ENCODE data around the gene OR12D1. TPM values are rescaled to one million over a fixed set of nuclear protein-coding genes. Genes with fewer than 3 reads are reported as not detected.
"Not testable (repeated sequence)": the region's sequence is repeated elsewhere in the genome, so short reads cannot be mapped to it uniquely, and the experiment has no call there.

OR12D1 gene
- not detected for polyA plus RNA-seq (2013, experiment 1 of 2; ENCODE audit: insufficient read length)
- polyA plus RNA-seq (2013, experiment 2 of 2; ENCODE audit: insufficient read length) = not detected

- no peak for DNase-seq
Observed at GRCh38 chr6:29414588-29414987, at the start of gene OR12D1. Gene OR12D1 (plus strand): TSS chr6:29414928.

GRCh38 chr6:29368765-29369164, 46.0 kb upstream of the OR12D1 start, which contains the start of gene OR5V1:
Gene OR5V1 (minus strand): TSS chr6:29368865. CDS start chr6:29356195, 12,670 bp downstream.
- no peak for DNase-seq

- DNase-seq = no peak
Observed at GRCh38 chr6:29375191-29375590, 39.5 kb upstream of the OR12D1 start, which contains the start of gene OR12D3. Gene OR12D3 (minus strand): TSS chr6:29375291. CDS start chr6:29375287, 4 bp downstream.

- no peak for DNase-seq
Observed at GRCh38 chr6:29376003-29376402, 38.7 kb upstream of the OR12D1 start.

GRCh38 chr6:29388533-29388932, 26.2 kb upstream of the OR12D1 start:
- DNase-seq = no peak

GRCh38 chr6:29395331-29395730, 19.4 kb upstream of the OR12D1 start, which contains the start of gene OR12D2:
Gene OR12D2 (plus strand): TSS chr6:29395631. CDS start chr6:29396700, 1,069 bp downstream.
- DNase-seq = no peak

- DNase-seq = no peak
Observed at GRCh38 chr6:29399525-29399924, 15.2 kb upstream of the OR12D1 start.

GRCh38 chr6:29403801-29404200, 10.9 kb upstream of the OR12D1 start:
- DNase-seq = no peak

- DNase-seq = no peak
Observed at GRCh38 chr6:29419516-29419915, 4.8 kb downstream of the OR12D1 start.

- DNase-seq = no peak
Observed at GRCh38 chr6:29424168-29424567, 9.4 kb downstream of the OR12D1 start.

- no peak for DNase-seq
Observed at GRCh38 chr6:29424575-29424974, 9.8 kb downstream of the OR12D1 start.

- DNase-seq = no peak
Observed at GRCh38 chr6:29425075-29425474, 10.3 kb downstream of the OR12D1 start.

- DNase-seq = no peak
Observed at GRCh38 chr6:29426654-29427053, 11.9 kb downstream of the OR12D1 start.

- DNase-seq = not testable (repeated sequence)
Observed at GRCh38 chr6:29436730-29437129, 22.0 kb downstream of the OR12D1 start.

GRCh38 chr6:29439006-29439405, 24.3 kb downstream of the OR12D1 start, which contains the start of gene OR10C1:
Gene OR10C1 (plus strand): TSS chr6:29439306. CDS start chr6:29440016, 710 bp downstream.
- DNase-seq = no peak

GRCh38 chr6:29442719-29443118, 28.0 kb downstream of the OR12D1 start:
- DNase-seq = no peak

- not testable (repeated sequence) for DNase-seq
Observed at GRCh38 chr6:29444031-29444430, 29.3 kb downstream of the OR12D1 start.

- DNase-seq = peak; percentile 44
Observed at GRCh38 chr6:29447670-29448069, 32.9 kb downstream of the OR12D1 start.

GRCh38 chr6:29451471-29452193, 36.9 kb downstream of the OR12D1 start:
- peak; percentile 47 for DNase-seq

- DNase-seq = no peak
Observed at GRCh38 chr6:29456971-29457370, 42.2 kb downstream of the OR12D1 start, which contains the start of the genes OR11A1 and OR2H1. Gene OR11A1 (minus strand): TSS chr6:29457071. CDS start chr6:29427641, 29,430 bp downstream. Gene OR2H1 (plus strand): TSS chr6:29457155. CDS start chr6:29461770, 4,615 bp downstream.

GRCh38 chr6:29461021-29461814, 46.5 kb downstream of the OR12D1 start:
- no peak for DNase-seq

GRCh38 chr6:29462022-29462421, 47.3 kb downstream of the OR12D1 start:
- no peak for DNase-seq

- no peak for DNase-seq
Observed at GRCh38 chr6:29465279-29465678, 50.6 kb downstream of the OR12D1 start.
